ENCODE results near the gene BCAS4. TPM values are rescaled to one million over a fixed set of nuclear protein-coding genes. Genes with fewer than 3 reads are reported as not detected.
"Not testable (repeated sequence)": the region's sequence is repeated elsewhere in the genome, so short reads cannot be mapped to it uniquely, and the experiment has no call there.

The BCAS4 gene
- total RNA-seq, 1 experiment from 2014 or later = 25.8 TPM

- peak overlapping the region; percentile 72 for H3K27ac Mint-ChIP-seq
- no peaks in the 10 kb centered on the region for H3K9me3 Mint-ChIP-seq
- peaks cover 21% of the 10 kb centered on the region for H3K4me1 Mint-ChIP-seq
- H3K4me3 Mint-ChIP-seq = no peak overlapping the region
- ATAC-seq (no peak), DNase-seq (ENCODE audit: low spot score) (no peak)
- TF ChIP-seq ZNF532 (CRISPR knock-in tag; IDR thresholded peaks at IDR 0.05; ENCODE audit: borderline replicate concordance) (no peak), ETV6 (CRISPR knock-in tag; IDR thresholded peaks at IDR 0.05) (no peak), SMAD4 (CRISPR knock-in tag; IDR thresholded peaks at IDR 0.05) (no peak)
- CTCF ChIA-PET = interaction anchor here (2.5 kb wide), 1 partner anchor 13 kb away, joined by 14 read pairs; no protein-coding TSS in a partner anchor
- H3K36me3 Mint-ChIP-seq = no peaks in the 10 kb centered on the region
- POLR2A ChIA-PET = interaction anchor here (0.6 to 0.7 kb wide), 2 partner anchors 10 to 15 kb away, joined by 3 read pairs; no protein-coding TSS in a partner anchor
- H3K27me3 Mint-ChIP-seq (ENCODE audit: low read depth) = no peaks in the 10 kb centered on the region
These were observed 32.8 kb upstream of the BCAS4 start for GRCh38 chr20:50762045-50762422.

GRCh38 chr20:50762435-50763220 lies 32.2 kb upstream of the BCAS4 start:
- POLR2A ChIA-PET = interaction anchor here (0.7 kb wide), 1 partner anchor 15 kb away, joined by 3 read pairs; no protein-coding TSS in a partner anchor
- ATAC-seq (no peak), DNase-seq (ENCODE audit: low spot score) (no peak)
- Mint-ChIP-seq H3K4me3 (no peak overlapping the region), H3K36me3 (no peaks in the 10 kb centered on the region), H3K27me3 (ENCODE audit: low read depth) (no peaks in the 10 kb centered on the region), H3K27ac (no peak overlapping the region; the same call in 1 of the 2 replicates), H3K4me1 (peaks cover 27% of the 10 kb centered on the region), H3K9me3 (no peaks in the 10 kb centered on the region)
- CTCF ChIA-PET = interaction anchor here (1.6 to 2.5 kb wide), 2 partner anchors 13 to 28 kb away, joined by 5 to 14 read pairs; no protein-coding TSS in a partner anchor
- no peak for TF ChIP-seq PREB (CRISPR knock-in tag; IDR thresholded peaks at IDR 0.05; ENCODE audit: borderline replicate concordance)
- TF ChIP-seq TEAD4 (CRISPR knock-in tag; IDR thresholded peaks at IDR 0.05) = no peak
- TF ChIP-seq ATF2 (CRISPR knock-in tag; IDR thresholded peaks at IDR 0.05; ENCODE audit: borderline replicate concordance, low read depth) = no peak

- H3K4me3 Mint-ChIP-seq; POLR2A ChIA-PET; H3K27me3 Mint-ChIP-seq (ENCODE audit: low read depth); ATAC-seq; DNase-seq (ENCODE audit: low spot score); H3K36me3 Mint-ChIP-seq; H3K9me3 Mint-ChIP-seq: not testable (repeated sequence)
- Mint-ChIP-seq H3K4me1 (peaks cover 32% of the 10 kb centered on the region), H3K27ac (peak overlapping the region; percentile 71; the same call in 1 of the 2 replicates)
- CTCF ChIA-PET = interaction anchor here (0.6 to 2.5 kb wide), 5 partner anchors 13 to 49 kb away, joined by 3 to 14 read pairs (median 4); no protein-coding TSS in a partner anchor
These were observed 31.1 kb upstream of the BCAS4 start for GRCh38 chr20:50763550-50764458.

GRCh38 chr20:50765251-50765650 lies 29.6 kb upstream of the BCAS4 start:
- ATAC-seq; H3K4me3 Mint-ChIP-seq; H3K27me3 Mint-ChIP-seq (ENCODE audit: low read depth); H3K9me3 Mint-ChIP-seq; H3K27ac Mint-ChIP-seq; DNase-seq (ENCODE audit: low spot score); H3K36me3 Mint-ChIP-seq: not testable (repeated sequence)
- peaks cover 32% of the 10 kb centered on the region for H3K4me1 Mint-ChIP-seq
- POLR2A ChIA-PET = interaction anchor here (0.7 kb wide), 1 partner anchor 9 kb away, joined by 4 read pairs; no protein-coding TSS in a partner anchor
- CTCF ChIA-PET = interaction anchor here (0.7 to 1.4 kb wide), 3 partner anchors 28 to 51 kb away, joined by 3 to 4 read pairs (median 3); no protein-coding TSS in a partner anchor
